ENCODE measurements around the gene RADIL. TPM values are rescaled to one million over a fixed set of nuclear protein-coding genes. Genes with fewer than 3 reads are reported as not detected.
A peak's percentile ranks its signal among the peaks of the same experiment; 100 is the strongest.

The RADIL gene
- total RNA-seq, 6 donors from 2014 or later: 7.9 to 42.8 (median 13.0) TPM

GRCh38 chr7:4786015-4786414 is 97.5 kb downstream of the RADIL start:
- H3K4me1 ChIP-seq: no peaks in the 10 kb centered on the region
- H3K36me3 ChIP-seq: peaks cover 29 to 100% (median 94%) of the 10 kb centered on the region in 4 donors
- H3K9me3 ChIP-seq: no peaks in the 10 kb centered on the region
- ATAC-seq (ENCODE audit: low FRiP score in 2 of 2) (no peak), DNase-seq (peak in 1 of 2 donors; percentile 54)
- H3K27me3 ChIP-seq: no peaks in the 10 kb centered on the region
- WGBS, 2 donors: 92 to 98% methylated on average over 8 to 17 of the region's 17 CpGs
- H3K27ac ChIP-seq: no peak overlapping the region
- no peak overlapping the region for H3K4me3 ChIP-seq
- TF ChIP-seq POLR2A (IDR thresholded peaks at IDR 0.05): no peak
- TF ChIP-seq POLR2AphosphoS5 (IDR thresholded peaks at IDR 0.05): no peak
- no peak for TF ChIP-seq CTCF (IDR thresholded peaks at IDR 0.05)
- no peak for TF ChIP-seq EP300 (IDR thresholded peaks at IDR 0.05)

- 91 to 93% methylated on average over 20 of the region's 20 CpGs for WGBS, 2 donors
Observed at GRCh38 chr7:4785371-4785770, 98.1 kb downstream of the RADIL start.

GRCh38 chr7:4784799-4785198 is 98.7 kb downstream of the RADIL start:
- ATAC-seq (ENCODE audit: low FRiP score in 2 of 2): no peak
- Histone ChIP-seq H3K9me3 (no peaks in the 10 kb centered on the region), H3K4me3 (no peak overlapping the region), H3K27me3 (no peaks in the 10 kb centered on the region), H3K27ac (no peak overlapping the region), H3K36me3 (peaks cover 29 to 91% (median 85%) of the 10 kb centered on the region in 4 donors), H3K4me1 (no peaks in the 10 kb centered on the region)
- WGBS, 2 donors: 87 to 88% methylated on average over 9 to 16 of the region's 19 CpGs
- DNase-seq: peak in 1 of 2 donors; percentile 68
- TF ChIP-seq EP300 (IDR thresholded peaks at IDR 0.05): no peak
- TF ChIP-seq CTCF (IDR thresholded peaks at IDR 0.05): no peak
- TF ChIP-seq POLR2AphosphoS5 (IDR thresholded peaks at IDR 0.05): no peak
- no peak for TF ChIP-seq POLR2A (IDR thresholded peaks at IDR 0.05)

More at GRCh38 chr7:4785371-4785770, 98.1 kb downstream of the RADIL start:
- Histone ChIP-seq H3K4me1 (no peaks in the 10 kb centered on the region), H3K27ac (no peak overlapping the region), H3K9me3 (no peaks in the 10 kb centered on the region), H3K27me3 (no peaks in the 10 kb centered on the region), H3K4me3 (no peak overlapping the region), H3K36me3 (peaks cover 29 to 97% (median 90%) of the 10 kb centered on the region in 4 donors)
- no peak for ATAC-seq (ENCODE audit: low FRiP score in 2 of 2)
- DNase-seq: peak in 1 of 2 donors; percentile 80
- TF ChIP-seq POLR2A (IDR thresholded peaks at IDR 0.05) (no peak), EP300 (IDR thresholded peaks at IDR 0.05) (no peak), POLR2AphosphoS5 (IDR thresholded peaks at IDR 0.05) (no peak), CTCF (IDR thresholded peaks at IDR 0.05) (no peak)

- DNase-seq (peak in 1 of 2 donors; percentile 79), ATAC-seq (ENCODE audit: low FRiP score in 2 of 2) (no peak)
- Histone ChIP-seq H3K4me1 (no peaks in the 10 kb centered on the region), H3K27ac (no peak overlapping the region), H3K27me3 (no peaks in the 10 kb centered on the region), H3K9me3 (no peaks in the 10 kb centered on the region), H3K4me3 (no peak overlapping the region), H3K36me3 (peaks cover 29 to 82% (median 79%) of the 10 kb centered on the region in 4 donors)
- TF ChIP-seq EP300 (IDR thresholded peaks at IDR 0.05) (no peak), POLR2AphosphoS5 (IDR thresholded peaks at IDR 0.05) (no peak), CTCF (IDR thresholded peaks at IDR 0.05) (no peak), POLR2A (IDR thresholded peaks at IDR 0.05) (no peak)
- WGBS, 2 donors: 90 to 94% methylated on average over 32 to 39 of the region's 40 CpGs
Observed at GRCh38 chr7:4783762-4784351, 99.7 kb downstream of the RADIL start.

- no peak for ATAC-seq (ENCODE audit: low FRiP score in 2 of 2)
- 88 to 92% methylated on average over 12 to 16 of the region's 16 CpGs for WGBS, 2 donors
- Histone ChIP-seq H3K4me1 (peaks cover 0 to 2% (median 2%) of the 10 kb centered on the region in 4 donors), H3K9me3 (no peaks in the 10 kb centered on the region), H3K36me3 (peaks cover 24 to 76% (median 74%) of the 10 kb centered on the region in 4 donors), H3K27me3 (no peaks in the 10 kb centered on the region), H3K4me3 (no peak overlapping the region), H3K27ac (no peak overlapping the region)
- DNase-seq: no peak
- TF ChIP-seq CTCF (IDR thresholded peaks at IDR 0.05) (no peak), POLR2AphosphoS5 (IDR thresholded peaks at IDR 0.05) (no peak), POLR2A (IDR thresholded peaks at IDR 0.05) (no peak), EP300 (IDR thresholded peaks at IDR 0.05) (no peak)
Observed at GRCh38 chr7:4783292-4783652, 100.2 kb downstream of the RADIL start.

Data from upper lobe of left lung (tissue), 6 donors.